Testis (tissue), 2 donors: ENCODE results near the gene MAGI2.

Source experiments
- CTCF ChIP-seq, 3 experiments: fragments of 450-650 bp in 2 of 3; fragments of 200-600 bp in 1 of 3; sonication (generic) in 1 of 3; IDR thresholded peaks; one replicate each; pipeline ENCODE4 v1.5.1; 2016 to 2019; ENCODE audit warnings: antibody characterized with exemption in 3 of 3, mild to moderate bottlenecking in 2 of 3, moderate library complexity in 1 of 3
- POLR2A ChIP-seq: fragments of 450-650 bp; IDR thresholded peaks from one replicate; pipeline ENCODE4 v1.6.1; 2017; ENCODE audit warnings: antibody characterized with exemption, mild to moderate bottlenecking, moderate library complexity

GRCh38 chr7:78247910-78248689 is 1205.4 kb downstream of the MAGI2 start:
- TF ChIP-seq CTCF (IDR thresholded peaks at IDR 0.05) (no peak), POLR2A (no peak)
